T-helper 1 cell treated with Interleukin-12 subunit alpha and Interleukin-12 subunit beta and Interleukin-4 antibody, amounts not matched to agents 30 μg/mL and 1 μg/mL, for 36 hours (primary cell): ENCODE measurements around the gene TSSK2.

Source experiments
- H3K27ac Mint-ChIP-seq: one replicate; pipeline ENCODE4 v1.8.0; 2021; ENCODE audit warnings: mild to moderate bottlenecking, mixed read lengths
- H3K27me3 Mint-ChIP-seq: one replicate; pipeline ENCODE4 v1.8.0; 2021; ENCODE audit warnings: low read depth, mixed read lengths
- H3K36me3 Mint-ChIP-seq: one replicate; pipeline ENCODE4 v1.8.0; 2021; ENCODE audit warnings: low read depth, mixed read lengths
- H3K4me1 Mint-ChIP-seq: one replicate; pipeline ENCODE4 v1.8.0; 2021; ENCODE audit warnings: low read depth, mixed read lengths
- H3K4me3 Mint-ChIP-seq: one replicate; pipeline ENCODE4 v1.8.0; 2021; ENCODE audit warnings: mild to moderate bottlenecking, moderate library complexity, mixed read lengths
- H3K9me3 Mint-ChIP-seq: one replicate; pipeline ENCODE4 v1.8.0; 2021; ENCODE audit warnings: mixed read lengths

Gene TSSK2

GRCh38 chr22:19097518-19097917 is 33.6 kb upstream of the TSSK2 start:
- H3K4me3 Mint-ChIP-seq, result no peak overlapping the region
- H3K4me1 Mint-ChIP-seq, result peaks cover 6% of the 10 kb centered on the region
- no peak overlapping the region for H3K27ac Mint-ChIP-seq
- H3K9me3 Mint-ChIP-seq, result no peaks in the 10 kb centered on the region
- H3K36me3 Mint-ChIP-seq, result peaks cover 9% of the 10 kb centered on the region
- H3K27me3 Mint-ChIP-seq, result no peaks in the 10 kb centered on the region

- H3K27me3 Mint-ChIP-seq, result no peaks in the 10 kb centered on the region
- H3K27ac Mint-ChIP-seq, result no peak overlapping the region
- H3K4me1 Mint-ChIP-seq, result peaks cover 6% of the 10 kb centered on the region
Measured at GRCh38 chr22:19098157-19098556, 33.0 kb upstream of the TSSK2 start.

GRCh38 chr22:19103880-19104821 is 27.0 kb upstream of the TSSK2 start:
- H3K9me3 Mint-ChIP-seq, result no peaks in the 10 kb centered on the region
- no peak overlapping the region for H3K4me3 Mint-ChIP-seq
- H3K4me1 Mint-ChIP-seq, result peaks cover 22% of the 10 kb centered on the region
- no peak overlapping the region for H3K27ac Mint-ChIP-seq
- no peaks in the 10 kb centered on the region for H3K27me3 Mint-ChIP-seq
- peaks cover 5% of the 10 kb centered on the region for H3K36me3 Mint-ChIP-seq

More at GRCh38 chr22:19098157-19098556, 33.0 kb upstream of the TSSK2 start:
- Mint-ChIP-seq H3K36me3 (peaks cover 7% of the 10 kb centered on the region), H3K4me3 (no peak overlapping the region), H3K9me3 (no peaks in the 10 kb centered on the region)

- Mint-ChIP-seq H3K4me1 (peaks cover 34% of the 10 kb centered on the region), H3K36me3 (peaks cover 5% of the 10 kb centered on the region), H3K27me3 (no peaks in the 10 kb centered on the region), H3K27ac (no peak overlapping the region), H3K9me3 (no peaks in the 10 kb centered on the region), H3K4me3 (no peak overlapping the region)
Measured at GRCh38 chr22:19105456-19105855, 25.7 kb upstream of the TSSK2 start.

- Mint-ChIP-seq H3K4me3 (peak overlapping the region; percentile 48), H3K27me3 (no peaks in the 10 kb centered on the region), H3K9me3 (no peaks in the 10 kb centered on the region), H3K36me3 (peaks cover 5% of the 10 kb centered on the region), H3K4me1 (peaks cover 39% of the 10 kb centered on the region), H3K27ac (peak overlapping the region; percentile 70)
Measured at GRCh38 chr22:19105867-19106802, 25.0 kb upstream of the TSSK2 start.

- Mint-ChIP-seq H3K9me3 (no peaks in the 10 kb centered on the region), H3K27ac (no peak overlapping the region), H3K4me1 (peaks cover 41% of the 10 kb centered on the region), H3K36me3 (peaks cover 4% of the 10 kb centered on the region), H3K27me3 (no peaks in the 10 kb centered on the region), H3K4me3 (no peak overlapping the region)
Measured at GRCh38 chr22:19106886-19107729, 24.0 kb upstream of the TSSK2 start.

- H3K27me3 Mint-ChIP-seq, result no peaks in the 10 kb centered on the region
- H3K4me3 Mint-ChIP-seq, result no peak overlapping the region
- peaks cover 3% of the 10 kb centered on the region for H3K36me3 Mint-ChIP-seq
- H3K27ac Mint-ChIP-seq, result peak overlapping the region; percentile 52
- H3K4me1 Mint-ChIP-seq, result peaks cover 41% of the 10 kb centered on the region
- H3K9me3 Mint-ChIP-seq, result no peaks in the 10 kb centered on the region
Measured at GRCh38 chr22:19107730-19108074, 23.4 kb upstream of the TSSK2 start.

- no peak overlapping the region for H3K4me3 Mint-ChIP-seq
- no peaks in the 10 kb centered on the region for H3K27me3 Mint-ChIP-seq
- peaks cover 41% of the 10 kb centered on the region for H3K4me1 Mint-ChIP-seq
- peak overlapping the region; percentile 85 for H3K27ac Mint-ChIP-seq
- H3K36me3 Mint-ChIP-seq, result peaks cover 3% of the 10 kb centered on the region
- no peaks in the 10 kb centered on the region for H3K9me3 Mint-ChIP-seq
Measured at GRCh38 chr22:19108807-19109197, 22.3 kb upstream of the TSSK2 start.

GRCh38 chr22:19109198-19110063 is 21.7 kb upstream of the TSSK2 start:
- Mint-ChIP-seq H3K4me1 (peaks cover 41% of the 10 kb centered on the region), H3K27ac (peak overlapping the region; percentile 85), H3K36me3 (peaks cover 3% of the 10 kb centered on the region), H3K4me3 (peak overlapping the region; percentile 64), H3K9me3 (no peaks in the 10 kb centered on the region), H3K27me3 (no peaks in the 10 kb centered on the region)

- Mint-ChIP-seq H3K27ac (peak overlapping the region; percentile 85), H3K9me3 (no peaks in the 10 kb centered on the region), H3K27me3 (no peaks in the 10 kb centered on the region), H3K36me3 (peaks cover 3% of the 10 kb centered on the region), H3K4me3 (peak overlapping the region; percentile 64), H3K4me1 (peaks cover 44% of the 10 kb centered on the region)
Measured at GRCh38 chr22:19110064-19110458, 21.0 kb upstream of the TSSK2 start.

- no peak overlapping the region for H3K27ac Mint-ChIP-seq
- no peaks in the 10 kb centered on the region for H3K27me3 Mint-ChIP-seq
- H3K4me1 Mint-ChIP-seq, result peaks cover 47% of the 10 kb centered on the region
- peaks cover 3% of the 10 kb centered on the region for H3K36me3 Mint-ChIP-seq
- no peak overlapping the region for H3K4me3 Mint-ChIP-seq
- no peaks in the 10 kb centered on the region for H3K9me3 Mint-ChIP-seq
Measured at GRCh38 chr22:19110646-19111045, 20.5 kb upstream of the TSSK2 start.

GRCh38 chr22:19111140-19111539 is 20.0 kb upstream of the TSSK2 start:
- H3K36me3 Mint-ChIP-seq, result peaks cover 3% of the 10 kb centered on the region
- H3K4me1 Mint-ChIP-seq, result peaks cover 49% of the 10 kb centered on the region
- no peak overlapping the region for H3K4me3 Mint-ChIP-seq
- no peak overlapping the region for H3K27ac Mint-ChIP-seq
- H3K27me3 Mint-ChIP-seq, result no peaks in the 10 kb centered on the region
- no peaks in the 10 kb centered on the region for H3K9me3 Mint-ChIP-seq

- H3K9me3 Mint-ChIP-seq, result no peaks in the 10 kb centered on the region
- H3K36me3 Mint-ChIP-seq, result peaks cover 3% of the 10 kb centered on the region
- no peak overlapping the region for H3K27ac Mint-ChIP-seq
- H3K4me1 Mint-ChIP-seq, result peaks cover 51% of the 10 kb centered on the region
- H3K27me3 Mint-ChIP-seq, result no peaks in the 10 kb centered on the region
- no peak overlapping the region for H3K4me3 Mint-ChIP-seq
Measured at GRCh38 chr22:19111584-19111983, 19.5 kb upstream of the TSSK2 start.
